Measurements from ENCODE around the gene GRM8. TPM values are rescaled to one million over a fixed set of nuclear protein-coding genes. Genes with fewer than 3 reads are reported as not detected.

Gene GRM8
- total RNA-seq, 2 experiments from 2014 or later, result not detected

- Mint-ChIP-seq H3K9me3 (no peaks in the 10 kb centered on the region), H3K27ac (no peak overlapping the region), H3K4me1 (no peaks in the 10 kb centered on the region), H3K27me3 (no peaks in the 10 kb centered on the region), H3K36me3 (ENCODE audit: low read depth) (no peaks in the 10 kb centered on the region), H3K4me3 (no peak overlapping the region)
- POLR2A ChIA-PET, result no interaction called here
- CTCF ChIA-PET, result no interaction called here
- no peak for DNase-seq
These were observed 434.1 kb downstream of the GRM8 start for GRCh38 chr7:126818393-126819196.

GRCh38 chr7:126809188-126809587, 443.6 kb downstream of the GRM8 start:
- DNase-seq, result no peak
- no peaks in the 10 kb centered on the region for H3K9me3 Mint-ChIP-seq
- H3K27ac Mint-ChIP-seq, result no peak overlapping the region
- H3K27me3 Mint-ChIP-seq, result no peaks in the 10 kb centered on the region
- H3K36me3 Mint-ChIP-seq (ENCODE audit: low read depth), result no peaks in the 10 kb centered on the region
- CTCF ChIA-PET, result no interaction called here
- POLR2A ChIA-PET, result no interaction called here
- no peak overlapping the region for H3K4me3 Mint-ChIP-seq
- H3K4me1 Mint-ChIP-seq, result no peaks in the 10 kb centered on the region

- H3K27ac Mint-ChIP-seq, result no peak overlapping the region
- ChIA-PET CTCF (no interaction called here), POLR2A (no interaction called here)
- H3K36me3 Mint-ChIP-seq (ENCODE audit: low read depth), result no peaks in the 10 kb centered on the region
- no peaks in the 10 kb centered on the region for H3K4me1 Mint-ChIP-seq
- no peaks in the 10 kb centered on the region for H3K27me3 Mint-ChIP-seq
- H3K9me3 Mint-ChIP-seq, result no peaks in the 10 kb centered on the region
- no peak overlapping the region for H3K4me3 Mint-ChIP-seq
- DNase-seq, result no peak
These were observed 446.1 kb downstream of the GRM8 start for GRCh38 chr7:126806614-126807013.

GRCh38 chr7:126805351-126805750, 447.4 kb downstream of the GRM8 start:
- CTCF ChIA-PET, result no interaction called here
- Mint-ChIP-seq H3K36me3 (ENCODE audit: low read depth) (no peaks in the 10 kb centered on the region), H3K9me3 (no peaks in the 10 kb centered on the region), H3K27ac (no peak overlapping the region), H3K4me3 (no peak overlapping the region), H3K4me1 (no peaks in the 10 kb centered on the region), H3K27me3 (no peaks in the 10 kb centered on the region)
- POLR2A ChIA-PET, result no interaction called here
- no peak for DNase-seq

GRCh38 chr7:126804604-126805003, 448.1 kb downstream of the GRM8 start:
- Mint-ChIP-seq H3K27me3 (no peaks in the 10 kb centered on the region), H3K36me3 (ENCODE audit: low read depth) (no peaks in the 10 kb centered on the region), H3K27ac (no peak overlapping the region), H3K4me3 (no peak overlapping the region), H3K9me3 (no peaks in the 10 kb centered on the region), H3K4me1 (no peaks in the 10 kb centered on the region)
- no peak for DNase-seq
- ChIA-PET POLR2A (no interaction called here), CTCF (no interaction called here)

GRCh38 chr7:126803990-126804389, 448.8 kb downstream of the GRM8 start:
- Mint-ChIP-seq H3K36me3 (ENCODE audit: low read depth) (no peaks in the 10 kb centered on the region), H3K27me3 (no peaks in the 10 kb centered on the region), H3K9me3 (no peaks in the 10 kb centered on the region), H3K4me3 (no peak overlapping the region), H3K4me1 (no peaks in the 10 kb centered on the region), H3K27ac (no peak overlapping the region)
- no peak for DNase-seq
- ChIA-PET CTCF (interaction anchor here (0.7 to 1.6 kb wide), 4 partner anchors 10 to 643 kb away, joined by 3 to 6 read pairs (median 4); partner anchors contain the start of gene GRM8), POLR2A (no interaction called here)

GRCh38 chr7:126803060-126803665, 449.6 kb downstream of the GRM8 start:
- POLR2A ChIA-PET, result no interaction called here
- CTCF ChIA-PET, result interaction anchor here (0.6 to 1.6 kb wide), 11 partner anchors 9 to 644 kb away, joined by 3 to 9 read pairs (median 3); partner anchors contain the start of gene GRM8
- H3K4me1 Mint-ChIP-seq, result no peaks in the 10 kb centered on the region

GRCh38 chr7:126801733-126802132, 451.0 kb downstream of the GRM8 start:
- H3K9me3 Mint-ChIP-seq, result no peaks in the 10 kb centered on the region
- no peaks in the 10 kb centered on the region for H3K27me3 Mint-ChIP-seq
- no peaks in the 10 kb centered on the region for H3K4me1 Mint-ChIP-seq
- no peak overlapping the region for H3K27ac Mint-ChIP-seq
- DNase-seq, result no peak
- ChIA-PET CTCF (no interaction called here), POLR2A (no interaction called here)
- no peaks in the 10 kb centered on the region for H3K36me3 Mint-ChIP-seq (ENCODE audit: low read depth)
- H3K4me3 Mint-ChIP-seq, result no peak overlapping the region

More at GRCh38 chr7:126803060-126803665, 449.6 kb downstream of the GRM8 start:
- no peaks in the 10 kb centered on the region for H3K9me3 Mint-ChIP-seq
- H3K27me3 Mint-ChIP-seq, result no peaks in the 10 kb centered on the region
- DNase-seq, result peak; percentile 22
- H3K36me3 Mint-ChIP-seq (ENCODE audit: low read depth), result no peaks in the 10 kb centered on the region
- H3K4me3 Mint-ChIP-seq, result no peak overlapping the region
- H3K27ac Mint-ChIP-seq, result no peak overlapping the region

GRCh38 chr7:126799541-126799940, 453.2 kb downstream of the GRM8 start:
- no peaks in the 10 kb centered on the region for H3K27me3 Mint-ChIP-seq
- ChIA-PET CTCF (no interaction called here), POLR2A (no interaction called here)
- H3K4me3 Mint-ChIP-seq, result no peak overlapping the region
- no peaks in the 10 kb centered on the region for H3K9me3 Mint-ChIP-seq
- no peaks in the 10 kb centered on the region for H3K36me3 Mint-ChIP-seq (ENCODE audit: low read depth)
- no peaks in the 10 kb centered on the region for H3K4me1 Mint-ChIP-seq
- no peak for DNase-seq
- H3K27ac Mint-ChIP-seq, result no peak overlapping the region

GRCh38 chr7:126792521-126792920, 460.2 kb downstream of the GRM8 start:
- H3K36me3 Mint-ChIP-seq (ENCODE audit: low read depth), result no peaks in the 10 kb centered on the region
- no peak overlapping the region for H3K4me3 Mint-ChIP-seq
- no peak overlapping the region for H3K27ac Mint-ChIP-seq
- CTCF ChIA-PET, result no interaction called here
- H3K27me3 Mint-ChIP-seq, result no peaks in the 10 kb centered on the region
- no peaks in the 10 kb centered on the region for H3K4me1 Mint-ChIP-seq
- POLR2A ChIA-PET, result no interaction called here
- DNase-seq, result no peak
- H3K9me3 Mint-ChIP-seq, result no peaks in the 10 kb centered on the region

- no peak overlapping the region for H3K27ac Mint-ChIP-seq
- ChIA-PET POLR2A (no interaction called here), CTCF (no interaction called here)
- DNase-seq, result no peak
- no peaks in the 10 kb centered on the region for H3K9me3 Mint-ChIP-seq
- H3K36me3 Mint-ChIP-seq (ENCODE audit: low read depth), result no peaks in the 10 kb centered on the region
- H3K27me3 Mint-ChIP-seq, result no peaks in the 10 kb centered on the region
- no peak overlapping the region for H3K4me3 Mint-ChIP-seq
- no peaks in the 10 kb centered on the region for H3K4me1 Mint-ChIP-seq
These were observed 461.4 kb downstream of the GRM8 start for GRCh38 chr7:126791306-126791705.

- no peak overlapping the region for H3K4me3 Mint-ChIP-seq
- no peaks in the 10 kb centered on the region for H3K4me1 Mint-ChIP-seq
- no peak overlapping the region for H3K27ac Mint-ChIP-seq
- no peaks in the 10 kb centered on the region for H3K36me3 Mint-ChIP-seq (ENCODE audit: low read depth)
- no peak for DNase-seq
- H3K9me3 Mint-ChIP-seq, result no peaks in the 10 kb centered on the region
- ChIA-PET CTCF (no interaction called here), POLR2A (no interaction called here)
- H3K27me3 Mint-ChIP-seq, result no peaks in the 10 kb centered on the region
These were observed 462.0 kb downstream of the GRM8 start for GRCh38 chr7:126790763-126791162.

GRCh38 chr7:126783613-126784012, 469.1 kb downstream of the GRM8 start:
- H3K36me3 Mint-ChIP-seq (ENCODE audit: low read depth), result no peaks in the 10 kb centered on the region
- no peak overlapping the region for H3K27ac Mint-ChIP-seq
- H3K9me3 Mint-ChIP-seq, result no peaks in the 10 kb centered on the region
- no peak overlapping the region for H3K4me3 Mint-ChIP-seq
- ChIA-PET POLR2A (no interaction called here), CTCF (no interaction called here)
- DNase-seq, result no peak
- H3K4me1 Mint-ChIP-seq, result no peaks in the 10 kb centered on the region
- no peaks in the 10 kb centered on the region for H3K27me3 Mint-ChIP-seq

GRCh38 chr7:126780993-126781392, 471.7 kb downstream of the GRM8 start:
- Mint-ChIP-seq H3K36me3 (ENCODE audit: low read depth) (no peaks in the 10 kb centered on the region), H3K9me3 (no peaks in the 10 kb centered on the region), H3K4me1 (no peaks in the 10 kb centered on the region), H3K4me3 (no peak overlapping the region), H3K27ac (no peak overlapping the region), H3K27me3 (no peaks in the 10 kb centered on the region)
- DNase-seq, result no peak
- ChIA-PET CTCF (no interaction called here), POLR2A (no interaction called here)

Measured in activated CD4-positive, alpha-beta memory T cell treated with anti-CD3 and anti-CD28 coated beads, Interleukin-2, amount 10 ng/mL, durations not matched to agents 7 days and 5 days (primary cell).